DND-41 (cell line): ENCODE data around the gene PACRG.

Source experiments
- EZH2 ChIP-seq: IDR thresholded peaks from 3 replicates; pipeline ENCODE4 v1.6.1; 2012; ENCODE audit warnings: borderline replicate concordance, low read depth, mild to moderate bottlenecking, moderate library complexity, low read length, inconsistent platforms; ENCODE audit not compliant: severe bottlenecking
- TF ChIP-seq, protein P1 (sequence below): IDR thresholded peaks from 2 replicates; pipeline ENCODE4 v1.5.1; 2012; ENCODE audit warnings: borderline replicate concordance, low read length, moderate library complexity, mild to moderate bottlenecking; ENCODE audit not compliant: poor library complexity, severe bottlenecking; ENCODE audit errors: extremely low read depth

DNA sequence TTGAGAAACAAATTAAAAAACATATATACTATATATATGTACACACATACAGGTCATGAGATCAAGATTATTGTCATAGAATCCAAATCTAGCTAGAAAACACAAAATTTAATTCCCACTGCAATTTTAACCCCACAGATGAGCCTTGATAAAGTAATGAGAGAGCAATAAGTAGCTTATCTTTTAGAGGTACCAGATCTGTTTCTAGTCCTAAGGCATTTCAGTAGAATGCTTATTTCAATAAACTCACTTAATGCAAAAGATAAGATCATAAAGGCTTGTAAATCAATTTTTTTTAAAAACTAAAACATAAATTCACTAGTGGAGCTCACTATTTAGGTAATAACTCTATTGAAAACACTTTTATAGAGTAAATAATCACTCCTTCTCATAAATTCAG, 47.4 kb upstream of the PACRG start:
- TF ChIP-seq, protein P1, sequence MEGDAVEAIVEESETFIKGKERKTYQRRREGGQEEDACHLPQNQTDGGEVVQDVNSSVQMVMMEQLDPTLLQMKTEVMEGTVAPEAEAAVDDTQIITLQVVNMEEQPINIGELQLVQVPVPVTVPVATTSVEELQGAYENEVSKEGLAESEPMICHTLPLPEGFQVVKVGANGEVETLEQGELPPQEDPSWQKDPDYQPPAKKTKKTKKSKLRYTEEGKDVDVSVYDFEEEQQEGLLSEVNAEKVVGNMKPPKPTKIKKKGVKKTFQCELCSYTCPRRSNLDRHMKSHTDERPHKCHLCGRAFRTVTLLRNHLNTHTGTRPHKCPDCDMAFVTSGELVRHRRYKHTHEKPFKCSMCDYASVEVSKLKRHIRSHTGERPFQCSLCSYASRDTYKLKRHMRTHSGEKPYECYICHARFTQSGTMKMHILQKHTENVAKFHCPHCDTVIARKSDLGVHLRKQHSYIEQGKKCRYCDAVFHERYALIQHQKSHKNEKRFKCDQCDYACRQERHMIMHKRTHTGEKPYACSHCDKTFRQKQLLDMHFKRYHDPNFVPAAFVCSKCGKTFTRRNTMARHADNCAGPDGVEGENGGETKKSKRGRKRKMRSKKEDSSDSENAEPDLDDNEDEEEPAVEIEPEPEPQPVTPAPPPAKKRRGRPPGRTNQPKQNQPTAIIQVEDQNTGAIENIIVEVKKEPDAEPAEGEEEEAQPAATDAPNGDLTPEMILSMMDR: no peak
- TF ChIP-seq EZH2: no peak
